PC-9 (cell line): ENCODE results near the gene KRT79.

ENCODE experiments used
- CTCF ChIP-seq: fragments of 200-600 bp; sonication (generic); conservative IDR thresholded peaks from 2 replicates; pipeline ENCODE4 v1.6.1; 2017; ENCODE audit warnings: mixed run types, antibody characterized with exemption, mild to moderate bottlenecking, moderate library complexity
- EZH2 ChIP-seq: fragments of 200-600 bp; sonication (generic); IDR thresholded peaks from 2 replicates; pipeline ENCODE4 v1.8.0; 2017; ENCODE audit warnings: antibody characterized with exemption, low read depth

GRCh38 chr12:52877242-52877641 lies 43.1 kb upstream of the KRT79 start:
- TF ChIP-seq CTCF (no peak), EZH2 (no peak)
